GM12878 (cell line): ENCODE data around the gene B4GALNT4. TPM values are rescaled to one million over a fixed set of nuclear protein-coding genes. Genes with fewer than 3 reads are reported as not detected.

Source experiments
- BHLHE40 ChIP-seq, 2 experiments: fragments of 450-650 bp in 1 of 2; IDR thresholded peaks; 2 replicates each; pipeline ENCODE4 v1.6.1; 2011 to 2017; ENCODE audit warnings: low read depth in 2 of 2, borderline replicate concordance in 1 of 2, improper control_type of control experiment in 1 of 2, low read length in 1 of 2, mild to moderate bottlenecking in 1 of 2
- E2F8 ChIP-seq: fragments of 450-650 bp; IDR thresholded peaks from 2 replicates; pipeline ENCODE4 v1.6.1; 2018; ENCODE audit warnings: mild to moderate bottlenecking, low read depth, moderate library complexity; ENCODE audit not compliant: partially characterized antibody
- EP300 ChIP-seq, 2 experiments: fragments of 150-350 bp in 1 of 2; IDR thresholded peaks; 2 replicates each; pipeline ENCODE4 v1.6.1; 2011 to 2012; ENCODE audit warnings: low read depth in 2 of 2, low read length in 2 of 2, borderline replicate concordance in 1 of 2, improper control_type of control experiment in 1 of 2, inconsistent platforms in 1 of 2; ENCODE audit not compliant: control insufficient read depth in 1 of 2
- KDM1A ChIP-seq: fragments of 200-600 bp; sonication (generic); IDR thresholded peaks from 2 replicates; pipeline ENCODE4 v1.6.1; 2016; ENCODE audit warnings: borderline replicate concordance
- MXI1 ChIP-seq: fragments of 150-350 bp; IDR thresholded peaks from 2 replicates; pipeline ENCODE4 v1.6.1; 2011; ENCODE audit warnings: low read depth, mild to moderate bottlenecking, inconsistent platforms, low read length, improper control_type of control experiment
- polyA plus RNA-seq, 11 experiments: library from polyadenylated mRNA; depleted of rRNA in 4 of 11; unstranded in 6 of 11; stranded (reverse) in 5 of 11; fragments of >200 nt; fragmentation: Nextera tagmentation in 4 of 11; fragmentation: Illumina TruSeq in 1 of 11; extraction: Ambion mirVana in 4 of 11; extraction: Trizol in 1 of 11; gene quantifications; 1 replicate in 1 of 11; 2 replicates in 10 of 11; pipeline versions ENCODE4 v1.2.1 to v1.2.3, GENCODE V29; 2011 to 2016; ENCODE audit warnings: inconsistent platforms in 2 of 11, missing spikeins in 2 of 11, low read depth in 1 of 11
- total RNA-seq, 4 experiments: library from RNA; depleted of rRNA in 3 of 4; stranded (reverse); fragments of >200 nt in 3 of 4; fragmentation: Illumina TruSeq in 1 of 4; extraction: Trizol in 1 of 4; gene quantifications; 2 replicates each; pipeline versions ENCODE4 v1.2.1 to v1.2.3, GENCODE V29; 2013 to 2021

B4GALNT4 gene
- total and polyA plus RNA-seq, 10 of the 15 experiments (the other 5 are each of a cell fraction or from before 2014, with no cell fraction given) = 0.04 to 0.82 (median 0.40) TPM; not detected in 6

- TF ChIP-seq MXI1 (no peak), E2F8 (no peak), EP300 (IDR thresholded peaks at IDR 0.05; ENCODE audit: borderline replicate concordance in 1 of 2, control insufficient read depth in 1 of 2, low read depth in 2 of 2, low read length in 2 of 2) (no peak), BHLHE40 (IDR thresholded peaks at IDR 0.05; ENCODE audit: borderline replicate concordance in 1 of 2, low read depth in 2 of 2, low read length in 1 of 2) (no peak), KDM1A (no peak)
These were observed 624 bp upstream of the B4GALNT4 start (continued) for GRCh38 chr11:368414-369335.
